Camera-type eye (tissue), 1 donor: ENCODE results near the gene DNAH14. TPM values are rescaled to one million over a fixed set of nuclear protein-coding genes. Genes with fewer than 3 reads are reported as not detected.

Experiments used
- total RNA-seq: library from RNA; depleted of rRNA; stranded (reverse); fragments of >200 nt; gene quantifications from one replicate; pipeline ENCODE4 v1.2.3, GENCODE V29; 2014

DNAH14 gene
- total RNA-seq = 85.6 TPM

DNA sequence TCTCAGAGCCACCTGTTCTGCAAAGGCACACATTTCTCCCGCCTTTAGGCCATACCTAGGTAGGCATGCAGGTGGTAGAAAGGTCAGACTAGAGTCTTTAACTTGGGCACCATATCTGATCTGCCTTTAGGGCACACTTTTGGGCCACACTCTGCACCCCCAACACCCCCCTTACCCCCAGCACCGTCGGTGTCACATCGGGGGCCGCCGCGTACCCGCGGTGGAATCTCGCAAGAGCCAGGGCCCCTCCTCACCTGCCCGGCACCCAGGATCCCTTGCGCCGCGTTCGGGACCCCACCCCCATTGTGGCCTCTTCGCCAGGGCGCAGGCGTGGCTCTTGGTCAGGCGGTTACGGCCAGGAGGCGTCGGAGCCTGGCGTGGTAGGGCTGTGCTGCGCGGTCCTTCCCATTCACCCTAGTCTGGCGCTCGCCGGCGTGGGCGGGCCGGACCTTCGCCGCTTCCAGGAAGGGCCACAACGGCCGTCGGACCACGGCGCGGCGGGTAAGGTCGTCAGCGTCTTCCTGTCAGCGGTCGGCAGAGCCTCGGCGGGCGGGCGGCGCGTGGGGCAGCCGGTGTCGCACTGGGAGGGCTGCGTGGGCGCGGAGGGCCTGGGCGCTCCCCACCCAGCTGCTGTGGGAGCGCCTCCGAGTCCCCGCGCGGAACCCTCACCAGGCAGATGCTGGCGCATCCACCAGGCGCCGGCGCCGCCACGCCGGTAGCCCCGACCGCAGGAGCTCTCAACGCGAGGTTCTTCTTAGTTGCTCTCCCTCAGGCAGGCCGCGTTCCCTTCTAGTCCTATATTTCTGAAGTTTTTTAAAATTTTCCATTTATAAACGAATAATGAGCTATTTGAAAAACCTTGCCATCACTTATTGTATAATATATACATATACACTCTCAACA is at the start of gene DNAH14:
DNAH14 (plus strand) TSS at position 341 of the 903 bp plus-strand sequence. CDS start 23,028 bp downstream, outside the sequence.

DNA sequence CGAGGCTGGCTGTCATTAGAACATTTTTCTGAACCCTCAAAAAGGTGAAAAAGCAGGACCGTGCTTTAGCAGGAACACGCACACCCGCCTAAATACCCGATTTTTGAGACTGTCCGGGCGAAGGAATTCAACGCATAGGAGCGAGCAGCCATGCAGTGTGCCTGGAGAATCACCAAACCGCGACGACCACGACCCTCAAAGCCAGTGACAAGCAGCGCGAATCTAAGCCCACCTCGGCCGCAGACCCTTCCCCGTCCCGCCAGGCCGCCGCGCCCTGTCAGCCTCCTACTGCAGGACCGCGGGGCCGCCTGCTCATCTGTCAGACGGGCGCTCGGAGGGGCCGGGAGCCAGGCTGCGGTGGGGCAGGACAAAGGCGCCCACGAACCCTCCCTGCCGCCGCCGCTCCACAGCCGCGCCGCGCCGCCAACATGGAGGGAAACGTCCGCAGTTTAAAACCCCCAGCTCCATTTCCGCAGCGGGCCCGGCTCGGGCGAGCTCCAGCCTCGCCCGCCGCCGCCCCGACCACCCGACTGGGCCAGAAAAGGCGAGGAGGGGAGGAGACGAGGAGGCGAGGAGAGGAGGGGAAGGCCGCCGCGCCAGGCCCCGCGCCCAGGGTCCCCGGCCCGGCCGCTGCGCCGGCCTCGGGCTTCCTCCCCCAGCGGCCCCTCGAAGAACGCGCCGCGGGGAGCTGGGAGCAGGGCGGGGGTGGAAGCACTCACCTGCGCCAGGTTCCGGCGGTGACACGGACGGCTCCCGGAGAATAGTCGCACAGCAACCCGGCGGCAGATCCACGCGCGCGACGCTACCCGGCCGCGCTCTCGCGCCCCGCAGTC is 498.0 kb downstream of the DNAH14 start, which contains the start of gene LBR:
LBR (minus strand) TSS at position 804 of the 833 bp plus-strand sequence. CDS start 3,963 bp downstream, outside the sequence.

